Measurements from ENCODE around the gene SFT2D1. TPM values are rescaled to one million over a fixed set of nuclear protein-coding genes. Genes with fewer than 3 reads are reported as not detected.

The SFT2D1 gene
- total RNA-seq, 4 donors from 2014 or later: 35.2 to 65.4 (median 50.3) TPM

- TF ChIP-seq CTCF (IDR thresholded peaks at IDR 0.05; ENCODE audit: low read depth): no peak
These were observed 65.3 kb downstream of the SFT2D1 start for GRCh38 chr6:166277018-166277417.

GRCh38 chr6:166275714-166276166 lies 66.6 kb downstream of the SFT2D1 start:
- no peak for TF ChIP-seq CTCF (IDR thresholded peaks at IDR 0.05; ENCODE audit: low read depth)

- no peak for TF ChIP-seq CTCF (IDR thresholded peaks at IDR 0.05; ENCODE audit: low read depth)
These were observed 67.5 kb downstream of the SFT2D1 start for GRCh38 chr6:166274739-166275370.

- TF ChIP-seq CTCF (IDR thresholded peaks at IDR 0.05; ENCODE audit: low read depth): no peak
These were observed 68.2 kb downstream of the SFT2D1 start for GRCh38 chr6:166274163-166274562.

GRCh38 chr6:166271376-166271765 lies 71.0 kb downstream of the SFT2D1 start:
- no peak for TF ChIP-seq CTCF (IDR thresholded peaks at IDR 0.05; ENCODE audit: low read depth)

GRCh38 chr6:166270706-166271375 lies 71.5 kb downstream of the SFT2D1 start:
- no peak for TF ChIP-seq CTCF (IDR thresholded peaks at IDR 0.05; ENCODE audit: low read depth)

Other genes with a start within 250 kb of the SFT2D1 start
- gene TBXT, start 174.7 kb downstream of the SFT2D1 start, total RNA-seq: not detected
- gene PRR18, start 34.2 kb downstream of the SFT2D1 start, total RNA-seq: under 1 TPM in 2 of 4 donors, not detected in 2; 0.16 to 0.34 TPM
- 100 to 1,000 TPM in 1 of 4 donors, 10 to 100 TPM in 3; 59.7 to 118 (median 94.1) TPM for gene MPC1, start 40.4 kb upstream of the SFT2D1 start, total RNA-seq
- 10 to 100 TPM in 3 of 4 donors, 1 to 10 TPM in 1; 8.8 to 13.2 (median 11.1) TPM for gene RAMACL, start 244.1 kb upstream of the SFT2D1 start, total RNA-seq

Measured in subcutaneous adipose tissue (tissue), 4 donors.